SK-N-MC (cell line): ENCODE results near the gene MOAP1.
"Not testable (repeated sequence)": the region's sequence is repeated elsewhere in the genome, so short reads cannot be mapped to it uniquely, and the experiment has no call there.

Experiments
- DNase-seq: peaks from one replicate; pipeline ENCODE4 v3.0.0-alpha.2; 2011; ENCODE audit warnings: low read depth, low spot score
- H3K27ac ChIP-seq: fragments of 200-600 bp; sonication (generic); 2 replicates; pipeline ENCODE4 v1.5.1; 2016; ENCODE audit warnings: mixed run types
- H3K36me3 ChIP-seq: fragments of 200-600 bp; sonication (generic); 2 replicates; pipeline ENCODE4 v1.6.1; 2017; ENCODE audit warnings: antibody characterized with exemption, low read length, mixed read lengths; ENCODE audit not compliant: insufficient read depth
- H3K4me3 ChIP-seq: fragments of 200-600 bp; sonication (generic); 2 replicates; pipeline ENCODE4 v1.5.1; 2016
- H3K9ac ChIP-seq: fragments of 200-600 bp; sonication (generic); 2 replicates; pipeline ENCODE4 v1.8.0; 2017; ENCODE audit warnings: mixed run types, mixed read lengths; ENCODE audit not compliant: insufficient read length
- H3K9me3 ChIP-seq: fragments of 200-600 bp; sonication (generic); 2 replicates; pipeline ENCODE4 v1.6.1; 2017; ENCODE audit warnings: low read depth, mild to moderate bottlenecking, antibody characterized with exemption, low read length, moderate library complexity, mixed read lengths
- EZH2 ChIP-seq: fragments of 200-600 bp; sonication (generic); IDR thresholded peaks from one replicate; pipeline ENCODE4 v1.6.1; 2017; ENCODE audit warnings: antibody characterized with exemption
- FOXP2 ChIP-seq: optimal IDR thresholded peaks from 2 replicates; pipeline ENCODE3; 2011; ENCODE audit warnings: mild to moderate bottlenecking, moderate library complexity; ENCODE audit not compliant: insufficient read depth; ENCODE audit errors: extremely low read length, control extremely low read depth
- POLR2AphosphoS5 ChIP-seq: IDR thresholded peaks from 2 replicates; pipeline ENCODE4 v1.6.1; 2012; ENCODE audit warnings: mild to moderate bottlenecking, low read depth, low read length, borderline replicate concordance

MOAP1 gene

GRCh38 chr14:93171376-93171775, 13.3 kb downstream of the MOAP1 start:
- Histone ChIP-seq H3K27ac (no peak overlapping the region), H3K9me3 (no peaks in the 10 kb centered on the region), H3K4me3 (no peak overlapping the region), H3K9ac (no peak overlapping the region), H3K36me3 (no peaks in the 10 kb centered on the region)
- no peak for DNase-seq
- TF ChIP-seq EZH2 (no peak), POLR2AphosphoS5 (no peak), FOXP2 (no peak)

GRCh38 chr14:93170141-93170540, 14.6 kb downstream of the MOAP1 start:
- not testable (repeated sequence) for H3K4me3 ChIP-seq, H3K9ac ChIP-seq, DNase-seq, H3K9me3 ChIP-seq, H3K36me3 ChIP-seq, H3K27ac ChIP-seq

- H3K36me3 ChIP-seq, H3K9ac ChIP-seq, H3K27ac ChIP-seq, DNase-seq, H3K4me3 ChIP-seq, H3K9me3 ChIP-seq: not testable (repeated sequence)
Observed at GRCh38 chr14:93169619-93170018, 15.1 kb downstream of the MOAP1 start.

- DNase-seq, H3K9ac ChIP-seq, H3K36me3 ChIP-seq, H3K27ac ChIP-seq, H3K4me3 ChIP-seq, H3K9me3 ChIP-seq: not testable (repeated sequence)
Observed at GRCh38 chr14:93168610-93169009, 16.1 kb downstream of the MOAP1 start.

- H3K27ac ChIP-seq, H3K9me3 ChIP-seq, H3K9ac ChIP-seq, H3K36me3 ChIP-seq, H3K4me3 ChIP-seq, DNase-seq: not testable (repeated sequence)
Observed at GRCh38 chr14:93165271-93166265, 19.1 kb downstream of the MOAP1 start.

GRCh38 chr14:93163564-93163963, 21.1 kb downstream of the MOAP1 start:
- no peak overlapping the region for H3K9ac ChIP-seq
- no peak overlapping the region for H3K27ac ChIP-seq
- no peak overlapping the region for H3K4me3 ChIP-seq
- no peak for DNase-seq
- no peaks in the 10 kb centered on the region for H3K9me3 ChIP-seq
- H3K36me3 ChIP-seq = no peaks in the 10 kb centered on the region
- TF ChIP-seq FOXP2 = no peak
- no peak for TF ChIP-seq EZH2
- TF ChIP-seq POLR2AphosphoS5 = no peak

GRCh38 chr14:93161411-93161940, 23.2 kb downstream of the MOAP1 start:
- TF ChIP-seq EZH2 = no peak
- TF ChIP-seq POLR2AphosphoS5 = no peak
- Histone ChIP-seq H3K36me3 (no peaks in the 10 kb centered on the region), H3K9me3 (no peaks in the 10 kb centered on the region), H3K9ac (no peak overlapping the region), H3K4me3 (no peak overlapping the region), H3K27ac (no peak overlapping the region)
- no peak for DNase-seq

- H3K27ac ChIP-seq = no peak overlapping the region
- no peak overlapping the region for H3K9ac ChIP-seq
- no peak for TF ChIP-seq FOXP2
- no peak for DNase-seq
- no peak overlapping the region for H3K4me3 ChIP-seq
- no peaks in the 10 kb centered on the region for H3K36me3 ChIP-seq
- H3K9me3 ChIP-seq = no peaks in the 10 kb centered on the region
Observed at GRCh38 chr14:93160353-93160801, 24.3 kb downstream of the MOAP1 start.

GRCh38 chr14:93159625-93160352, 24.9 kb downstream of the MOAP1 start:
- H3K9ac ChIP-seq, DNase-seq, H3K27ac ChIP-seq, H3K36me3 ChIP-seq, H3K4me3 ChIP-seq, H3K9me3 ChIP-seq: not testable (repeated sequence)

- H3K4me3 ChIP-seq, H3K9ac ChIP-seq, H3K36me3 ChIP-seq, H3K27ac ChIP-seq, H3K9me3 ChIP-seq, DNase-seq: not testable (repeated sequence)
Observed at GRCh38 chr14:93158349-93158748, 26.3 kb downstream of the MOAP1 start.
